Measurements from ENCODE around the gene NAV1.

GRCh38 chr1:201562257-201562656 lies 23.3 kb downstream of the NAV1 start:
- TF ChIP-seq CTCF (IDR thresholded peaks at IDR 0.05) (no peak), POLR2A (IDR thresholded peaks at IDR 0.05) (no peak)
